GM23338 (cell line): ENCODE measurements around the gene MOB2. TPM values are rescaled to one million over a fixed set of nuclear protein-coding genes. Genes with fewer than 3 reads are reported as not detected.

Experiments used
- ATAC-seq: fragments of 200-7000 bp; cut with Tn5 transposase; 3 replicates; pipeline ENCODE4 v1.9.1; 2020
- DNase-seq: peaks from one replicate; pipeline ENCODE4 v3.0.0-alpha.2; 2015; ENCODE audit warnings: low spot score
- H2AFZ ChIP-seq: fragments of 200-600 bp; sonication (generic); 2 replicates; pipeline ENCODE4 v1.8.0; 2016; ENCODE audit warnings: antibody characterized with exemption, mild to moderate bottlenecking, moderate library complexity
- H3F3A ChIP-seq: fragments of 200-600 bp; sonication (generic); replicated peaks from 2 replicates; pipeline ENCODE4 v1.8.0; 2017; ENCODE audit warnings: antibody characterized with exemption, mixed run types, low read depth
- H3K27ac ChIP-seq: fragments of 200-600 bp; sonication (generic); 2 replicates; pipeline ENCODE4 v1.6.1; 2016; ENCODE audit warnings: low read depth
- H3K27me3 ChIP-seq: fragments of 200-600 bp; sonication (generic); 2 replicates; pipeline ENCODE4 v1.8.0; 2016; ENCODE audit warnings: mild to moderate bottlenecking, mixed run types, moderate library complexity; ENCODE audit not compliant: insufficient read depth
- H3K36me3 ChIP-seq: fragments of 200-600 bp; sonication (generic); 2 replicates; pipeline ENCODE4 v1.8.0; 2016; ENCODE audit warnings: mild to moderate bottlenecking; ENCODE audit not compliant: insufficient read depth
- H3K4me1 ChIP-seq: fragments of 200-600 bp; sonication (generic); 2 replicates; pipeline ENCODE4 v1.8.0; 2016; ENCODE audit warnings: mild to moderate bottlenecking, moderate library complexity; ENCODE audit not compliant: insufficient read depth
- H3K4me2 ChIP-seq: fragments of 200-600 bp; sonication (generic); 2 replicates; pipeline ENCODE4 v1.7.1; 2017; ENCODE audit warnings: mixed run types
- H3K4me3 ChIP-seq: fragments of 200-600 bp; sonication (generic); 2 replicates; pipeline ENCODE4 v1.6.1; 2016; ENCODE audit warnings: mixed run types
- H3K79me2 ChIP-seq: fragments of 200-600 bp; sonication (generic); replicated peaks from 2 replicates; pipeline ENCODE4 v1.8.0; 2017; ENCODE audit warnings: mild to moderate bottlenecking; ENCODE audit not compliant: insufficient read depth
- H3K9me2 ChIP-seq: fragments of 200-600 bp; sonication (generic); 2 replicates; pipeline ENCODE4 v1.8.0; 2017; ENCODE audit not compliant: insufficient read depth
- H4K20me1 ChIP-seq: fragments of 200-600 bp; sonication (generic); replicated peaks from 2 replicates; pipeline ENCODE4 v1.8.0; 2017; ENCODE audit warnings: mild to moderate bottlenecking; ENCODE audit not compliant: insufficient read depth
- H3K27ac Mint-ChIP-seq: 2 replicates; pipeline ENCODE4 v1.8.0; 2020; ENCODE audit warnings: inconsistent platforms, mild to moderate bottlenecking, moderate library complexity, mixed read lengths
- H3K27me3 Mint-ChIP-seq: 3 replicates; pipeline ENCODE4 v1.8.0; 2022; ENCODE audit warnings: low read depth, mild to moderate bottlenecking, moderate library complexity, mixed read lengths, inconsistent platforms; ENCODE audit not compliant: insufficient read depth, poor library complexity
- H3K36me3 Mint-ChIP-seq: 3 replicates; pipeline ENCODE4 v1.8.0; 2021; ENCODE audit warnings: low read depth, mild to moderate bottlenecking, inconsistent platforms, moderate library complexity, mixed read lengths
- H3K4me1 Mint-ChIP-seq: 3 replicates; pipeline ENCODE4 v1.8.0; 2020; ENCODE audit warnings: mild to moderate bottlenecking, inconsistent platforms, mixed read lengths
- H3K4me3 Mint-ChIP-seq: 3 replicates; pipeline ENCODE4 v1.8.0; 2021; ENCODE audit warnings: moderate library complexity, mild to moderate bottlenecking, inconsistent platforms, mixed read lengths
- H3K9me3 Mint-ChIP-seq: 3 replicates; pipeline ENCODE4 v1.8.0; 2020; ENCODE audit warnings: moderate library complexity, mild to moderate bottlenecking, inconsistent platforms, mixed read lengths
- CREB1 ChIP-seq: fragments of 250-450 bp; sonication (Bioruptor Pico); IDR thresholded peaks from 2 replicates; pipeline ENCODE4 v1.5.0; 2020; ENCODE audit warnings: low read depth, mild to moderate bottlenecking, moderate library complexity
- EZH2 ChIP-seq: fragments of 200-600 bp; sonication (generic); IDR thresholded peaks from one replicate; pipeline ENCODE4 v1.8.0; 2017; ENCODE audit warnings: antibody characterized with exemption, mild to moderate bottlenecking, low read depth; ENCODE audit not compliant: unreplicated experiment
- EZH2phosphoT487 ChIP-seq: fragments of 200-600 bp; sonication (generic); IDR thresholded peaks from one replicate; pipeline ENCODE4 v1.8.1; 2018; ENCODE audit warnings: antibody characterized with exemption; ENCODE audit not compliant: unreplicated experiment
- JUNB ChIP-seq: IDR thresholded peaks from one replicate; pipeline ENCODE4 v1.6.1; 2016; ENCODE audit warnings: antibody characterized with exemption; ENCODE audit not compliant: unreplicated experiment
- NANOG ChIP-seq: IDR thresholded peaks from 2 replicates; pipeline ENCODE4 v1.6.1; 2016; ENCODE audit warnings: antibody characterized with exemption, borderline replicate concordance
- POLR2AphosphoS5 ChIP-seq: IDR thresholded peaks from 2 replicates; pipeline ENCODE4 v1.6.1; 2016; ENCODE audit warnings: antibody characterized with exemption, low read depth
- STAT1 ChIP-seq: IDR thresholded peaks from one replicate; pipeline ENCODE4 v1.6.1; 2016; ENCODE audit warnings: antibody characterized with exemption; ENCODE audit not compliant: unreplicated experiment
- ZNF114 ChIP-seq: fragments of 250-450 bp; sonication (Bioruptor Pico); IDR thresholded peaks from 2 replicates; pipeline ENCODE4 v1.5.0; 2020; ENCODE audit warnings: mild to moderate bottlenecking, moderate library complexity
- ZNF331 ChIP-seq: fragments of 250-450 bp; sonication (Bioruptor Pico); IDR thresholded peaks from 2 replicates; pipeline ENCODE4 v1.5.0; 2020; ENCODE audit warnings: low read depth, mild to moderate bottlenecking, moderate library complexity
- polyA plus RNA-seq: library from polyadenylated mRNA; unstranded; fragments of >200 nt; fragmentation: Nextera tagmentation; extraction: Ambion mirVana; gene quantifications from 2 replicates; pipeline ENCODE4 v1.2.1, GENCODE V29; 2016
- total RNA-seq: library from RNA; depleted of rRNA; stranded (reverse); fragments of >200 nt; shearing (Covaris generic); gene quantifications from 2 replicates; pipeline ENCODE4 v1.2.3, GENCODE V29; 2014
- TF ChIP-seq, protein P1 (sequence below), 2 experiments: fragments of 200-600 bp in 1 of 2; sonication (generic) in 1 of 2; conservative IDR thresholded peaks; 2 replicates each; pipeline versions ENCODE4 v1.5.1 to v1.6.1; 2016 to 2017; ENCODE audit warnings: antibody characterized with exemption in 2 of 2, low read depth in 2 of 2, mild to moderate bottlenecking in 2 of 2, moderate library complexity in 1 of 2
- TF ChIP-seq, protein P2 (sequence below): IDR thresholded peaks from one replicate; pipeline ENCODE4 v1.6.1; 2018; ENCODE audit warnings: antibody characterized with exemption; ENCODE audit not compliant: unreplicated experiment
- TF ChIP-seq, protein P3 (sequence below): fragments of 250-450 bp; sonication (Bioruptor Pico); IDR thresholded peaks from 2 replicates; pipeline ENCODE4 v1.5.0; 2020; ENCODE audit warnings: mild to moderate bottlenecking, moderate library complexity

Gene MOB2
- total and polyA plus RNA-seq, 2 experiments from 2014 or later: 10.1 to 19.7 TPM

DNA sequence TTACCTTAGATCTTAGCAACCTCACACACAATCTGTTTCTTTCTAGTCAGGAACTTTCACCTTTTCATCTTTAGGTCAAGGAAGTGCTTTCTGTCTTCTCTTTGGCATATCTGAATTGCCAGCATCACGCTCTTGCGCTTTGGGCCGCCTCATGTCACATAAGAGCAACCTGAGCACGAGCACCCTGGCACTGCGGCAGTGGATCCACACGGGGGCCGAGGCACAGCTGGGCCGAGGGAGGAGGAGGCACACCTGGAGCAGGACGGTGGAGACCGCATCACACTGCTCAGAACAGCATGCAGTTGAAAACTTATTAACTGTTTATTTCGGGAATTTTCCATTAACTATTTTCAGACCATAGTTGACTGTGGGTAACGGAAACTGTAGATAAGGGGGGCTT lies 10.7 kb downstream of the MOB2 start:
- Mint-ChIP-seq H3K4me3 (no peak overlapping the region), H3K27me3 (no peaks in the 10 kb centered on the region), H3K9me3 (no peaks in the 10 kb centered on the region), H3K27ac (no peak overlapping the region), H3K36me3 (peaks cover 5% of the 10 kb centered on the region; the same call in 1 of the 3 replicates), H3K4me1 (no peaks in the 10 kb centered on the region; the same call in 2 of the 3 replicates)
- no peak overlapping the region for H2AFZ ChIP-seq
- H3K79me2 ChIP-seq: no peaks in the 10 kb centered on the region
- no peak overlapping the region for H3K4me3 ChIP-seq
- DNase-seq (no peak), ATAC-seq (peak; percentile 25; the same call in 2 of the 3 replicates)
- H3K27ac ChIP-seq: no peak overlapping the region; the same call in 1 of the 2 replicates
- H4K20me1 ChIP-seq: peaks cover 7% of the 10 kb centered on the region
- H3K4me1 ChIP-seq: no peaks in the 10 kb centered on the region
- no peaks in the 10 kb centered on the region for H3F3A ChIP-seq
- H3K4me2 ChIP-seq: no peak overlapping the region
- TF ChIP-seq EZH2 (no peak), STAT1 (no peak), CREB1 (no peak)
- H3K9me2 ChIP-seq: no peaks in the 10 kb centered on the region
- no peaks in the 10 kb centered on the region for H3K27me3 ChIP-seq
- no peaks in the 10 kb centered on the region for H3K36me3 ChIP-seq

DNA sequence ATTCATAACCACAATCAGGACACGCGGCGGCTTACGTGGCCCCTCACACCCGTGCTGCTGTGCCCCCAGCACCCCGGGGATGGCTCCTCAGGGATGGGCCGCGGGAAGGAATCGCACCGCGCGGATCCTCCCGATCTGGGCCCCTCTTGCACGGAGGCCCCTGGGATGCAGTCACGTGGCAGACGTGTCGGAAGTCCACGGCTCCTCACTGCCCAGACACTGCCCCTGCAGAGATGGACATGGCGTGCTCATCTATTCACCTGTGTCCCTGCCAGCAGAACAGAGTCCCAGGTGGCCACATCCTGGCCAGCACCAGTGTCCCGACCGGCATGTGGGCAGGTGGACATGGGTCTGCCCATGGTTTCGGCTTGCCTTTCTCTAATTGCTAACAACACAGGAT lies 12.8 kb downstream of the MOB2 start:
- ATAC-seq: no peak
- no peaks in the 10 kb centered on the region for H3K27me3 Mint-ChIP-seq
- Histone ChIP-seq H4K20me1 (peaks cover 7% of the 10 kb centered on the region), H3K4me2 (no peak overlapping the region), H2AFZ (no peak overlapping the region), H3F3A (no peaks in the 10 kb centered on the region), H3K27ac (no peak overlapping the region), H3K4me3 (no peak overlapping the region), H3K9me2 (no peaks in the 10 kb centered on the region), H3K36me3 (no peaks in the 10 kb centered on the region), H3K79me2 (no peaks in the 10 kb centered on the region), H3K27me3 (no peaks in the 10 kb centered on the region), H3K4me1 (no peaks in the 10 kb centered on the region)
- H3K36me3 Mint-ChIP-seq: peaks cover 5% of the 10 kb centered on the region; the same call in 1 of the 3 replicates
- no peak overlapping the region for H3K4me3 Mint-ChIP-seq
- H3K4me1 Mint-ChIP-seq: no peaks in the 10 kb centered on the region; the same call in 2 of the 3 replicates
- H3K27ac Mint-ChIP-seq: no peak overlapping the region
- DNase-seq: no peak
- no peaks in the 10 kb centered on the region for H3K9me3 Mint-ChIP-seq
- no peak for TF ChIP-seq NANOG
- no peak for TF ChIP-seq POLR2AphosphoS5
- TF ChIP-seq JUNB: no peak
- no peak for TF ChIP-seq ZNF331 (CRISPR knock-in tag)
- TF ChIP-seq, protein P1, sequence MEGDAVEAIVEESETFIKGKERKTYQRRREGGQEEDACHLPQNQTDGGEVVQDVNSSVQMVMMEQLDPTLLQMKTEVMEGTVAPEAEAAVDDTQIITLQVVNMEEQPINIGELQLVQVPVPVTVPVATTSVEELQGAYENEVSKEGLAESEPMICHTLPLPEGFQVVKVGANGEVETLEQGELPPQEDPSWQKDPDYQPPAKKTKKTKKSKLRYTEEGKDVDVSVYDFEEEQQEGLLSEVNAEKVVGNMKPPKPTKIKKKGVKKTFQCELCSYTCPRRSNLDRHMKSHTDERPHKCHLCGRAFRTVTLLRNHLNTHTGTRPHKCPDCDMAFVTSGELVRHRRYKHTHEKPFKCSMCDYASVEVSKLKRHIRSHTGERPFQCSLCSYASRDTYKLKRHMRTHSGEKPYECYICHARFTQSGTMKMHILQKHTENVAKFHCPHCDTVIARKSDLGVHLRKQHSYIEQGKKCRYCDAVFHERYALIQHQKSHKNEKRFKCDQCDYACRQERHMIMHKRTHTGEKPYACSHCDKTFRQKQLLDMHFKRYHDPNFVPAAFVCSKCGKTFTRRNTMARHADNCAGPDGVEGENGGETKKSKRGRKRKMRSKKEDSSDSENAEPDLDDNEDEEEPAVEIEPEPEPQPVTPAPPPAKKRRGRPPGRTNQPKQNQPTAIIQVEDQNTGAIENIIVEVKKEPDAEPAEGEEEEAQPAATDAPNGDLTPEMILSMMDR (conservative IDR thresholded peaks at IDR 0.05; ENCODE audit: low read depth in 2 of 2): no peak
- TF ChIP-seq EZH2: no peak
- TF ChIP-seq, protein P2, sequence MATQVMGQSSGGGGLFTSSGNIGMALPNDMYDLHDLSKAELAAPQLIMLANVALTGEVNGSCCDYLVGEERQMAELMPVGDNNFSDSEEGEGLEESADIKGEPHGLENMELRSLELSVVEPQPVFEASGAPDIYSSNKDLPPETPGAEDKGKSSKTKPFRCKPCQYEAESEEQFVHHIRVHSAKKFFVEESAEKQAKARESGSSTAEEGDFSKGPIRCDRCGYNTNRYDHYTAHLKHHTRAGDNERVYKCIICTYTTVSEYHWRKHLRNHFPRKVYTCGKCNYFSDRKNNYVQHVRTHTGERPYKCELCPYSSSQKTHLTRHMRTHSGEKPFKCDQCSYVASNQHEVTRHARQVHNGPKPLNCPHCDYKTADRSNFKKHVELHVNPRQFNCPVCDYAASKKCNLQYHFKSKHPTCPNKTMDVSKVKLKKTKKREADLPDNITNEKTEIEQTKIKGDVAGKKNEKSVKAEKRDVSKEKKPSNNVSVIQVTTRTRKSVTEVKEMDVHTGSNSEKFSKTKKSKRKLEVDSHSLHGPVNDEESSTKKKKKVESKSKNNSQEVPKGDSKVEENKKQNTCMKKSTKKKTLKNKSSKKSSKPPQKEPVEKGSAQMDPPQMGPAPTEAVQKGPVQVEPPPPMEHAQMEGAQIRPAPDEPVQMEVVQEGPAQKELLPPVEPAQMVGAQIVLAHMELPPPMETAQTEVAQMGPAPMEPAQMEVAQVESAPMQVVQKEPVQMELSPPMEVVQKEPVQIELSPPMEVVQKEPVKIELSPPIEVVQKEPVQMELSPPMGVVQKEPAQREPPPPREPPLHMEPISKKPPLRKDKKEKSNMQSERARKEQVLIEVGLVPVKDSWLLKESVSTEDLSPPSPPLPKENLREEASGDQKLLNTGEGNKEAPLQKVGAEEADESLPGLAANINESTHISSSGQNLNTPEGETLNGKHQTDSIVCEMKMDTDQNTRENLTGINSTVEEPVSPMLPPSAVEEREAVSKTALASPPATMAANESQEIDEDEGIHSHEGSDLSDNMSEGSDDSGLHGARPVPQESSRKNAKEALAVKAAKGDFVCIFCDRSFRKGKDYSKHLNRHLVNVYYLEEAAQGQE: no peak
- TF ChIP-seq, protein P3, sequence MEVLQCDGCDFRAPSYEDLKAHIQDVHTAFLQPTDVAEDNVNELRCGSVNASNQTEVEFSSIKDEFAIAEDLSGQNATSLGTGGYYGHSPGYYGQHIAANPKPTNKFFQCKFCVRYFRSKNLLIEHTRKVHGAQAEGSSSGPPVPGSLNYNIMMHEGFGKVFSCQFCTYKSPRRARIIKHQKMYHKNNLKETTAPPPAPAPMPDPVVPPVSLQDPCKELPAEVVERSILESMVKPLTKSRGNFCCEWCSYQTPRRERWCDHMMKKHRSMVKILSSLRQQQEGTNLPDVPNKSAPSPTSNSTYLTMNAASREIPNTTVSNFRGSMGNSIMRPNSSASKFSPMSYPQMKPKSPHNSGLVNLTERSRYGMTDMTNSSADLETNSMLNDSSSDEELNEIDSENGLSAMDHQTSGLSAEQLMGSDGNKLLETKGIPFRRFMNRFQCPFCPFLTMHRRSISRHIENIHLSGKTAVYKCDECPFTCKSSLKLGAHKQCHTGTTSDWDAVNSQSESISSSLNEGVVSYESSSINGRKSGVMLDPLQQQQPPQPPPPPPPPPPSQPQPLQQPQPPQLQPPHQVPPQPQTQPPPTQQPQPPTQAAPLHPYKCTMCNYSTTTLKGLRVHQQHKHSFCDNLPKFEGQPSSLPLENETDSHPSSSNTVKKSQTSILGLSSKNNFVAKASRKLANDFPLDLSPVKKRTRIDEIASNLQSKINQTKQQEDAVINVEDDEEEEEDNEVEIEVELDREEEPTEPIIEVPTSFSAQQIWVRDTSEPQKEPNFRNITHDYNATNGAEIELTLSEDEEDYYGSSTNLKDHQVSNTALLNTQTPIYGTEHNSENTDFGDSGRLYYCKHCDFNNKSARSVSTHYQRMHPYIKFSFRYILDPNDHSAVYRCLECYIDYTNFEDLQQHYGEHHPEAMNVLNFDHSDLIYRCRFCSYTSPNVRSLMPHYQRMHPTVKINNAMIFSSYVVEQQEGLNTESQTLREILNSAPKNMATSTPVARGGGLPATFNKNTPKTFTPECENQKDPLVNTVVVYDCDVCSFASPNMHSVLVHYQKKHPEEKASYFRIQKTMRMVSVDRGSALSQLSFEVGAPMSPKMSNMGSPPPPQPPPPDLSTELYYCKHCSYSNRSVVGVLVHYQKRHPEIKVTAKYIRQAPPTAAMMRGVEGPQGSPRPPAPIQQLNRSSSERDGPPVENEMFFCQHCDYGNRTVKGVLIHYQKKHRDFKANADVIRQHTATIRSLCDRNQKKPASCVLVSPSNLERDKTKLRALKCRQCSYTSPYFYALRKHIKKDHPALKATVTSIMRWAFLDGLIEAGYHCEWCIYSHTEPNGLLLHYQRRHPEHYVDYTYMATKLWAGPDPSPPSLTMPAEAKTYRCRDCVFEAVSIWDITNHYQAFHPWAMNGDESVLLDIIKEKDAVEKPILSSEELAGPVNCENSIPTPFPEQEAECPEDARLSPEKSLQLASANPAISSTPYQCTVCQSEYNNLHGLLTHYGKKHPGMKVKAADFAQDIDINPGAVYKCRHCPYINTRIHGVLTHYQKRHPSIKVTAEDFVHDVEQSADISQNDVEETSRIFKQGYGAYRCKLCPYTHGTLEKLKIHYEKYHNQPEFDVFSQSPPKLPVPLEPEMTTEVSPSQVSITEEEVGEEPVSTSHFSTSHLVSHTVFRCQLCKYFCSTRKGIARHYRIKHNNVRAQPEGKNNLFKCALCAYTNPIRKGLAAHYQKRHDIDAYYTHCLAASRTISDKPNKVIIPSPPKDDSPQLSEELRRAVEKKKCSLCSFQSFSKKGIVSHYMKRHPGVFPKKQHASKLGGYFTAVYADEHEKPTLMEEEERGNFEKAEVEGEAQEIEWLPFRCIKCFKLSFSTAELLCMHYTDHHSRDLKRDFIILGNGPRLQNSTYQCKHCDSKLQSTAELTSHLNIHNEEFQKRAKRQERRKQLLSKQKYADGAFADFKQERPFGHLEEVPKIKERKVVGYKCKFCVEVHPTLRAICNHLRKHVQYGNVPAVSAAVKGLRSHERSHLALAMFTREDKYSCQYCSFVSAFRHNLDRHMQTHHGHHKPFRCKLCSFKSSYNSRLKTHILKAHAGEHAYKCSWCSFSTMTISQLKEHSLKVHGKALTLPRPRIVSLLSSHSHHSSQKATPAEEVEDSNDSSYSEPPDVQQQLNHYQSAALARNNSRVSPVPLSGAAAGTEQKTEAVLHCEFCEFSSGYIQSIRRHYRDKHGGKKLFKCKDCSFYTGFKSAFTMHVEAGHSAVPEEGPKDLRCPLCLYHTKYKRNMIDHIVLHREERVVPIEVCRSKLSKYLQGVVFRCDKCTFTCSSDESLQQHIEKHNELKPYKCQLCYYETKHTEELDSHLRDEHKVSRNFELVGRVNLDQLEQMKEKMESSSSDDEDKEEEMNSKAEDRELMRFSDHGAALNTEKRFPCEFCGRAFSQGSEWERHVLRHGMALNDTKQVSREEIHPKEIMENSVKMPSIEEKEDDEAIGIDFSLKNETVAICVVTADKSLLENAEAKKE (CRISPR knock-in tag): no peak
- no peak for TF ChIP-seq EZH2phosphoT487
- TF ChIP-seq ZNF114 (CRISPR knock-in tag): no peak
